Keratinocyte (primary cell): ENCODE measurements around the gene UBE2N.

Experiments
- EZH2 ChIP-seq: IDR thresholded peaks from one replicate; pipeline ENCODE4 v1.6.1; 2012; ENCODE audit warnings: inconsistent platforms, mild to moderate bottlenecking, low read length, moderate library complexity
- TF ChIP-seq, protein P1 (sequence below), 3 experiments: IDR thresholded peaks in 1 of 3; conservative IDR thresholded peaks in 1 of 3; optimal IDR thresholded peaks in 1 of 3; 2 replicates in 2 of 3; 3 replicates in 1 of 3; pipeline versions ENCODE3 to v1.5.1; 2011; ENCODE audit warnings: low read length in 3 of 3, mild to moderate bottlenecking in 3 of 3, moderate library complexity in 2 of 3, control low read depth in 1 of 3, inconsistent platforms in 1 of 3; ENCODE audit not compliant: insufficient read depth in 2 of 3; ENCODE audit errors: extremely low read depth in 1 of 3

GRCh38 chr12:93379981-93380361 is 61.8 kb downstream of the UBE2N start:
- TF ChIP-seq, protein P1, sequence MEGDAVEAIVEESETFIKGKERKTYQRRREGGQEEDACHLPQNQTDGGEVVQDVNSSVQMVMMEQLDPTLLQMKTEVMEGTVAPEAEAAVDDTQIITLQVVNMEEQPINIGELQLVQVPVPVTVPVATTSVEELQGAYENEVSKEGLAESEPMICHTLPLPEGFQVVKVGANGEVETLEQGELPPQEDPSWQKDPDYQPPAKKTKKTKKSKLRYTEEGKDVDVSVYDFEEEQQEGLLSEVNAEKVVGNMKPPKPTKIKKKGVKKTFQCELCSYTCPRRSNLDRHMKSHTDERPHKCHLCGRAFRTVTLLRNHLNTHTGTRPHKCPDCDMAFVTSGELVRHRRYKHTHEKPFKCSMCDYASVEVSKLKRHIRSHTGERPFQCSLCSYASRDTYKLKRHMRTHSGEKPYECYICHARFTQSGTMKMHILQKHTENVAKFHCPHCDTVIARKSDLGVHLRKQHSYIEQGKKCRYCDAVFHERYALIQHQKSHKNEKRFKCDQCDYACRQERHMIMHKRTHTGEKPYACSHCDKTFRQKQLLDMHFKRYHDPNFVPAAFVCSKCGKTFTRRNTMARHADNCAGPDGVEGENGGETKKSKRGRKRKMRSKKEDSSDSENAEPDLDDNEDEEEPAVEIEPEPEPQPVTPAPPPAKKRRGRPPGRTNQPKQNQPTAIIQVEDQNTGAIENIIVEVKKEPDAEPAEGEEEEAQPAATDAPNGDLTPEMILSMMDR (optimal IDR thresholded peaks at IDR 0.05 in 1 of 3, IDR thresholded peaks at IDR 0.05 in 1 of 3, conservative IDR thresholded peaks at IDR 0.05 in 1 of 3; ENCODE audit: extremely low read depth in 1 of 3, insufficient read depth in 2 of 3, low read length in 3 of 3) = no peak
- TF ChIP-seq EZH2 = no peak
